LNCAP (cell line): Measurements from ENCODE around the gene SYNPO2.

Source experiments
- TF ChIP-seq, protein P1 (sequence below): fragments of 450-650 bp; IDR thresholded peaks from 2 replicates; pipeline ENCODE4 v1.5.1; 2017; ENCODE audit warnings: mild to moderate bottlenecking

The SYNPO2 gene

DNA sequence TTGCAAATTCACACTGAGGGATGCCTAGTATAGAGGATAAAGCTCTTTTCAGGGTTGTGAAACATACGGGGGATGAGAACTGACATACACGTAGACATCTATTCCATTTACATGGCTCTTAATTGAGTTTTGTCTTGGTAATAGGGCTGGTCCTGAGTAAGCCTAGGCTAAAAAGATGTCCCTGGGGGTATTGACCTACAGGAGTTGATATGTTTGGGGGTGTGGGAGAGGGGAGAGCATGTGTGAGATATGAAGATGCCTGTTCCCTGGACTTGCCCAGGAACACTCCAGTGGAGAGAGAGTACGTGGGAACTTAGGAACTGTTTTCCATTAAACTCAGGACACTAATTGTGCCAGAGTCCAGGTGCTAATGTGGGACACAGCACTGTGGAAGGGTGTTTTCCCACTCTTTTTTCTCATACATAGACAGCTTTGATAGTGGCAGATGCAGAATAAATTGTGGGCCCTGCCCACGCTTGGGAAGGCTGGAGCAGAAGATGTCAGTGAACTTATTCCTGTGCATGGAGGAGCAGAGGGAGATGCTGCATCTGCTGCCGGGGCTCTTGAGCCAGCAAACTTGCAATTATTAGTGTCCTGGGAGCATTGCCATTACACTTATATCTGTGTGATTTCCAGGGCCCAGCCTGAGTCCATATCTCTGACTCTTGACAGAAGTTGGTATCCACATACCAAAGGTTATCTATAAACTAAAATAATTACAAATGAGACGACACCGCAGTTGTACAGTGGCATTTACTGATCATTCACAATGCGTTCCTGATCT, 20.7 kb downstream of the SYNPO2 start:
- TF ChIP-seq, protein P1, sequence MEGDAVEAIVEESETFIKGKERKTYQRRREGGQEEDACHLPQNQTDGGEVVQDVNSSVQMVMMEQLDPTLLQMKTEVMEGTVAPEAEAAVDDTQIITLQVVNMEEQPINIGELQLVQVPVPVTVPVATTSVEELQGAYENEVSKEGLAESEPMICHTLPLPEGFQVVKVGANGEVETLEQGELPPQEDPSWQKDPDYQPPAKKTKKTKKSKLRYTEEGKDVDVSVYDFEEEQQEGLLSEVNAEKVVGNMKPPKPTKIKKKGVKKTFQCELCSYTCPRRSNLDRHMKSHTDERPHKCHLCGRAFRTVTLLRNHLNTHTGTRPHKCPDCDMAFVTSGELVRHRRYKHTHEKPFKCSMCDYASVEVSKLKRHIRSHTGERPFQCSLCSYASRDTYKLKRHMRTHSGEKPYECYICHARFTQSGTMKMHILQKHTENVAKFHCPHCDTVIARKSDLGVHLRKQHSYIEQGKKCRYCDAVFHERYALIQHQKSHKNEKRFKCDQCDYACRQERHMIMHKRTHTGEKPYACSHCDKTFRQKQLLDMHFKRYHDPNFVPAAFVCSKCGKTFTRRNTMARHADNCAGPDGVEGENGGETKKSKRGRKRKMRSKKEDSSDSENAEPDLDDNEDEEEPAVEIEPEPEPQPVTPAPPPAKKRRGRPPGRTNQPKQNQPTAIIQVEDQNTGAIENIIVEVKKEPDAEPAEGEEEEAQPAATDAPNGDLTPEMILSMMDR = no peak

DNA sequence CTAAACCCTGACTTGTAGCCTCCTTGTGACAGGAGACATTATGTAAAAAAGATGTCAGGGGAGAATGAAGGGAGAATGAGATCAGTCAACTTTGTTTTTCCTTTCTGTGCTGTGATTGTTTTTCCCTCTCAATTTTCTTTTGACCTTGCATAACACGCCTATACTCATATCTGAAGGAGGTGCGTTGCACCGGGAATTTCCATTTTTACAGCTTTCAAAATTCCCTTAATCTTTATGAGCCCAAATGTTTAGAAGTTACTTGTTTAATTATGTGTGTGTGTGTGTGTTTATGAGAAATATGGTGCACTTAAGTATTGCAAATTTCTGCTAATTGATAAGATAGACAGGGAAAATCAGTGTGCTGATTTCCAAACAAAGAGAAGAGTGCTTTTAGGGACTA, 21.6 kb downstream of the SYNPO2 start:
- TF ChIP-seq, protein P1 = no peak

DNA sequence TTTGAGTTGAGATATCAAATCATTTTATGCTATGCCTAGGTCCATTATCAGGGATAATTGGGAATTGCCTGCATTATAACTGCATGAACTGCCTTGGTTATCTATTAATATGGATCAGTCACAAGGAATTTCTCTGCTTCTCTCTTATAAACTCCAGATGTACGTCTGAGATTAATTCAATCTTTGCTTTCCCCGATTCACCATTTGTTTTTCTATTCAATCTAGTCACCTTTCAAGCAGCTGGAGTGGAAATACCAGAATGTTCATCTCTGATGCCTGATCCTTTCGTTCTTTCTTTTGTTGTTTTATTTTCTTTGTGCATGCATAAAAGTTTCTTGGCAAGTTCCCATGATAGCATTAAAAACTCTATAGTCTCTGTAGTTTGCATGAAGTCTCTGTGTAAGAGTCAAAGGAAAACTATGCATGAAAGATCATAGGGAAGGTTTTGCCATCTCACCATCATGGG, 22.6 kb downstream of the SYNPO2 start:
- TF ChIP-seq, protein P1 = no peak

DNA sequence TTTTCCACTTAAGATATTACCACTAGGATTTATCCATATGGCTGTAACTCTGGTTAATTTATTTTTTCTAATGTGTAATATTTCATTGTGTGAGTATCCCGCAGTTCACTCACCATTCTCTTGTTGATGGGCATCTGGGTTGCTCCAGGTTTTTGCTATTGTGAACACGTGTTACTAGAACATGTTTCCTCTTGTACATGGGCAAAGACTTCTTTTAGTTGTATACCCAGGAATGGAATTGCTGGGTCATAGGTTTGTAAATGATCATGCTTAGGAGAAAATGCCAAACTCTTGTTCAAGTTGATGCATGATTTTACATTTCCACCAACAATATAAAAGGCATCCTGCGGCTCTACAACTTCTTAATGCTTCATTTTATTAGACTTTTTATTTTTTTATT, 26.8 kb downstream of the SYNPO2 start:
- TF ChIP-seq, protein P1 = no peak

DNA sequence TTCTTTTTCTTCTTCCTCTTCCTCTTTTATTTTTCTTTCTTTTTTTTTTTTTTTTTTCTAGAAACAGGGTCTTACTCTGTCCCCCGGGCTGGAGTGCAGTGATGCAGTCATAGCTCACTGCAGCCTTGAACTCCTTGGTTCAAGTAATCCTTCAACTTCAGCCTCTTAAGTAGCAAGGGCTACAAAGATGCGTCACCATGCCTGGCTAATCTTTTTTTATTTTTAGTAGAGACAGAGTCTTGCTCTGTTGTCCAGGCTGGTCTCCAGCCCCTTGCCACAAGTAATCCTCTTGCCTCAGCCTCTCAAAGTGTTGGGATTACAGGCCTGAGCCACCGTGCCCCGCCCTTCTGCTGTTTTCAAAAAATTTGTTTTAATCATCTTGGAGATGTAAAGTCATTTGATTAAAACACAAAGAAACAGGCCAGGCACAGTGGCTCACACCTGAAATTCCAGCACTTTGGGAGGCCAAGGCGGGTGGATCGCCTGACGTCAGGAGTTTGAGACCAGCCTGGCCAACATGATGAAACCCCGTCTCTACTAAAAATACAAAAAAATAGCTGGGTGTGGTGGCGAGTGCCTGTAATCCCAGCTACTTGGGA, 28.1 kb downstream of the SYNPO2 start:
- TF ChIP-seq, protein P1 = no peak

DNA sequence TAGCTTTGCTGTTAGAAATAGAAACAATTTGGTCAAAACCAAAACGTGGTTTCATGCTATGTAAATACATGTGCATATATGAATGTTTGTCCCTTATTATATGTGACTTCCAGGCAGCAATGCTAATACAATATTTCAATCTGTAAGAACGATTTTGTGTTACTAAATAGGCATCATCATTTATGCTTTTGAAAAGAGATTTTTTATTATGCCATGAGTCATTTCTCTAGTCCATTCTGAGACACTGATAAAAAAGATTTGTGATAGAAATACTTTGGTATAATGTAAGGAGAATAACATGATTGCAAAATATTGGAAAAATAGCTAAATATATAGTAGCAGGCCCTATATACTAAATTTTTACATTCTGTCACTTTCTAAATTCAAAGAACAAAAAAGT, 28.9 kb downstream of the SYNPO2 start:
- TF ChIP-seq, protein P1 = no peak

DNA sequence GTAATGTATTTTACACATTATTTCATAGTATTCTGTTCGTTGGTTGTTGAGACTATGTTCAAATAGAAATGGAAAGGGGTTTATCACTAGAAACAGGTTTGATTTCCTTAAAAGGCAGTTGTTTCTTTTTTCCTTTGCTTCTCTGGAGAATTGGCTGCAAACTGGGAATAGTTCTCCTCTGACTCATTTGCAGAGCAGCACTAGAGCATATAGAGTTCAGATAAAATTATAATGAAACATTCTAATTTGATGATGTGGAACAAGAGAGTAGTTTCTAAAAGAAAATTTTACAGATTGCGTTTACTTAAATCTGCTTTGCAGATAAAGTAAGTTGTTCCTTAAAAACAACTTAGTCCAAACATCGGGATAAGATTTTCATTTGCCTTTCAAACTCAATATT, 29.7 kb downstream of the SYNPO2 start:
- TF ChIP-seq, protein P1 = no peak
